Measurements from ENCODE around the gene PAQR5.
"Not testable (repeated sequence)": the region's sequence is repeated elsewhere in the genome, so short reads cannot be mapped to it uniquely, and the experiment has no call there.

PAQR5 gene

DNA sequence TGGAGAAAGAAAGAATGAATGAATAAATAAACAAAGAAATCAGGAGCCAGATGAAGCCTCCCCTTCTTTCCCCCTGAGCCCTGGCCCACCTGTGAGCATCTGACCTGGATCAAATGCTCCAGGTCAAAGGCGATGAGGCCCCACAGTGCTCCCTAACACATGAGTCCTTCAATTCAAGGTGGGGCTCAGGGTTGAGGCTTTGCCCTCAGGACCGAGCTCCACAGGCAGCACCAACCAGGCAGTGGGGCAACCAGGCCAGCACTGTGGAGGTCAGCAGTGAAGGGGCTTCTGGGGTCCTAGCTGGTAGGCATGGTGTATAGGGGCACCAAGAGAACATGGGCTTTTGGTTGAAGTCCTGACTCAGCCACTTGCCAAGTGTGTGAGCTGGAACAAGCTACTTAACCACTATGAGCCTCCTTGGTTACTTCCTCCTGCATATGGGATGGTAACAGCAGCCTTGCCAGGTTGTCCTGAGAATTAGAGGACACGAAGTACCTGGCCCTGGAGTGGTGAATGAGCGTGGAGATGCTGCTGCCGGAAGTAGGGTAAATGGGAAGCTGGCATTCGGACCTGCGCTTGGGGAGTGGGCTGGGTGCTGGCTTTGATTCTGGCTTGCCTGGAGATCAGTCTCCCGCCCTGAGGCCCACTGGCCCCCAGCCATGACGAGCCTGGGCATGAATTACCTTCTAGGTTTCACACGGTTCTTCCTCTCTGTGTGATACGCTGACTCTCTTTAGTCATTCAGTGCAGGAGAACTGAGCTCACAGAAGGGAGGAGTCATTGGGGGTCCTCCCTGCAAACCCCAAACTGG, 10.0 kb upstream of the PAQR5 start:
- Mint-ChIP-seq H3K9me3 (no peaks in the 10 kb centered on the region), H3K27me3 (no peaks in the 10 kb centered on the region), H3K4me1 (no peaks in the 10 kb centered on the region), H3K4me3 (no peak overlapping the region), H3K27ac (no peak overlapping the region), H3K36me3 (no peaks in the 10 kb centered on the region)
- ATAC-seq (replicated peaks) (no peak), DNase-seq (no peak)

DNA sequence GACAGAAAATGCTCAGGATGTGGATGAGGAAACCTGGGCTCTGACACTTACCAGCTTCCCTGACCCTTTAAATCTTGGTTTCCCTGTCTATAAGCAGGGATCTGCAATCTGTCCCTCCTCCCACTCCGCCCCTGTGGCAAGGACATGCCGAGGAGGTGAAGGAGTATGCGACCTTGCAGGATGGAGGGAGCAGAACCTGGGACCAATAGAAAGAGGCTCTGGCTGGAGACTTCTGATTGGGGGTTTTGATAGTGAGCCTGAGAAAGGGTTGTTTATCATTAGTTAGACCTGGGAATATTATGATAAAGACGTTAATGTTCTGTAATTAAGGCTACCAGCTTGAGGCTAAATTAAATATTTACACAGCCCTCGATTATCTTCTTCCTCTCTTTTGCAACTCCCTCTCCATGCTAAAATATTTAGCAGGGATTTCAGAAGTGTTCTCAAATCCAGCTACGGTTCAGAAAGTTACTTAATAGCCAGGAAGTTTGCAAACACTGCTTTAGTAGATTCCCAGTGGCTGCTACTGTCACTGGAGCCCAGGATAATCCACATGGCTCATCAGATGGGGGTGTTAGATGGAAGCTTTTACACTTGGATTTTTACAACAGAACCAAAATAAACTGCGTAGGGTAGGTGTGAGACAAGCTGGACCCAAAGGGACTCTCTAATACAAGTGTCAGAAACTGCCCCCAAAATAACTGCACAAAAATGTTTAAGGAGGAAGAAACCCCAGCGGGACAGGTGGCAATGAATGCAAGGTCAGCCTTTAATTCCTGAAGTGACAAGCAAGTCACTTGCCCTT, 9.2 kb upstream of the PAQR5 start:
- H3K36me3 Mint-ChIP-seq = no peaks in the 10 kb centered on the region
- H3K27me3 Mint-ChIP-seq = peaks cover 0 to 6% of the 10 kb centered on the region in 2 donors
- H3K27ac Mint-ChIP-seq = no peak overlapping the region
- H3K4me1 Mint-ChIP-seq = no peaks in the 10 kb centered on the region
- no peak overlapping the region for H3K4me3 Mint-ChIP-seq
- ATAC-seq (replicated peaks) (no peak), DNase-seq (no peak)
- H3K9me3 Mint-ChIP-seq = no peaks in the 10 kb centered on the region

DNA sequence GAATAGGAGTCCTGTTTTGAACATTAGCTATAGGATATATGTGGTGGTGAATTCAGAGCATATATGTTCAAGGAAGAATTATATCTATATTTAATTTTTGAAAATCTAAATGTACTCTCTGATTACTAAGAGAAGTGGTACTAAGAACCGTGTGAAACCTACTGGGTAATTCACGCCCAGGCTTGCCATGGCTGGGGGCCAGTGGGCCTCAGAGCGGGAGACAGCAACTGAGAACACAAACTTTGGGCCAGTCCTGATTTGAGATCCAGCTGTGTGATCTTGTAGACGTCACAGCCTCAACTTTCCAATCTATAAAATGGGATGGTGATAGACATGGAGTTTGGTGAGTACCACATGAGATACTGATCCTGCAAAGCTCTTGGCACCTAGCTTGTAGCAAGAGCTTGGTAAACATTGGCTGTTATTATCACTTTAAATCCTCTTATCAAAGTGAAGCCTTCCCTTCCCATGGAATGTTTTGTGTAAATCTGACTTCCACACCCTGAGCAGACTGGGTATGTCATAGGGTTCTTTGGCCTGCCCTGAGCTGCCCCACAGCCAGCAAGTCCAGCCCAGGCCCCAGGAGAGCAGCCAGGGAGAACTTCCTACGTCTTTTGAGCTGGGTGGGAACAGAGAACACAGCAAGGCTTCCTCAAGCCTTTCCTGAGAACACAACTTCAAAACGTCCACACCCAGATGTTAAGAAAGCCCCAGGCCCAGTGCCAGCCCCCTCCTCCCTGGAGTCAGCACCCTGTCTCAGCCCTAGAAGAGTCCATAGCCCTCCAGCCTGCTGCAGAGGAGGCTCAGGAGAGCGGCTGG, 8.2 kb upstream of the PAQR5 start:
- Mint-ChIP-seq H3K4me1 (no peaks in the 10 kb centered on the region), H3K27me3 (peaks cover 6 to 13% of the 10 kb centered on the region in 2 donors), H3K36me3 (no peaks in the 10 kb centered on the region), H3K4me3 (no peak overlapping the region), H3K9me3 (peaks cover 0 to 1% of the 10 kb centered on the region in 2 donors), H3K27ac (no peak overlapping the region)
- ATAC-seq (replicated peaks) (no peak), DNase-seq (no peak)

DNA sequence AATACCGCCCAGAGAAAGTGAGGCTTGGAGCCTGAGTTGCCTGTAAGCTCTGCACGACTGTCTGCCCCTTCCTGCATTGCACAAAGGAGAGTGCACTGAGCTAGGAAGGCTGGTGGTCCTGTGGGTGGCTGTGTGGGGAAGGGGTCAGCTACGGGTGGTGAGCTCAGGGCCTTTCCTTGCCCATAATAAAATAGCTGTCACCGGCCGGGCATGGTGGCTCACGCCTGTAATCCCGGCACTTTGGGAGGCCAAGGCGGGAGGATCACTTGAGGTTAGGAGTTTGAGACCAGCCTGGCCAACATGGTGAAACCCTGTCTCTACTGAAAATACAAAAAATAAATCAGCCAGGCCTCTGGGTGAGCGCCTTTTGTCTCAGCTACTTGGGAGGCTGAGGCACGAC, 7.1 kb upstream of the PAQR5 start:
- not testable (repeated sequence) for H3K27ac Mint-ChIP-seq; H3K4me3 Mint-ChIP-seq; H3K4me1 Mint-ChIP-seq; ATAC-seq (replicated peaks); H3K9me3 Mint-ChIP-seq; H3K36me3 Mint-ChIP-seq; DNase-seq
- peaks cover 14 to 17% of the 10 kb centered on the region in 2 donors for H3K27me3 Mint-ChIP-seq

DNA sequence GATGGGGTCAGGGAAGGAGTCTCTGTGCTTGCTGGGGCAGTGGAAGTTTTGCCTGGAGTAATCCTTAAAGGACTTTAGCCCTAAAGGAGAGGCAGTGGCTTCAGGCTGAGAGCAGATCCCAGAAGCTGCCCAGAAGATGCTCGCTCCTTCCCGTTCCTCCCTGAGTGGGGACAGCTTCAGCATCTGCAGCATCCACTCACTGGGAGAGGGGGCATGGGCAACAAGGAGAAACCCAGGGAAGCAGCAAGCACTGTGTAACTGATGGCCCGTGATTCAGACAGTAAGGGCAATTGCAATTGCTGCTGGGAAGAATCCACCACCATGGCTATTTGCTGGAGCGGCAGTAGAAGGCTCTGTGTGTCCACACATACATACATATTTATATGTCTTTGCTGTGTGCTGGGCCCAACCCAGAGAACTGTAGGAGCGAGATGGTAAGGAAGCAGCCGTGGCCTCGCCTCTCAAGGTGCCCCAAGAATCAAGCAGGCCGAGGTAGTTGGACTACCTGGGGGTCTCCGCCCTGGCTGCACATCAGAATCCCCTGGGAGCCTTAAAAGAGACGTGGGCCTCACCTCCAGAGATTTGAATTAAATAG, 5.8 kb upstream of the PAQR5 start:
- DNase-seq = no peak
- no peak overlapping the region for H3K4me3 Mint-ChIP-seq
- no peak for ATAC-seq (replicated peaks)
- H3K4me1 Mint-ChIP-seq = no peaks in the 10 kb centered on the region
- no peaks in the 10 kb centered on the region for H3K36me3 Mint-ChIP-seq
- no peak overlapping the region for H3K27ac Mint-ChIP-seq
- H3K9me3 Mint-ChIP-seq = peaks cover 0 to 1% of the 10 kb centered on the region in 2 donors
- H3K27me3 Mint-ChIP-seq = peaks cover 26 to 29% of the 10 kb centered on the region in 2 donors

DNA sequence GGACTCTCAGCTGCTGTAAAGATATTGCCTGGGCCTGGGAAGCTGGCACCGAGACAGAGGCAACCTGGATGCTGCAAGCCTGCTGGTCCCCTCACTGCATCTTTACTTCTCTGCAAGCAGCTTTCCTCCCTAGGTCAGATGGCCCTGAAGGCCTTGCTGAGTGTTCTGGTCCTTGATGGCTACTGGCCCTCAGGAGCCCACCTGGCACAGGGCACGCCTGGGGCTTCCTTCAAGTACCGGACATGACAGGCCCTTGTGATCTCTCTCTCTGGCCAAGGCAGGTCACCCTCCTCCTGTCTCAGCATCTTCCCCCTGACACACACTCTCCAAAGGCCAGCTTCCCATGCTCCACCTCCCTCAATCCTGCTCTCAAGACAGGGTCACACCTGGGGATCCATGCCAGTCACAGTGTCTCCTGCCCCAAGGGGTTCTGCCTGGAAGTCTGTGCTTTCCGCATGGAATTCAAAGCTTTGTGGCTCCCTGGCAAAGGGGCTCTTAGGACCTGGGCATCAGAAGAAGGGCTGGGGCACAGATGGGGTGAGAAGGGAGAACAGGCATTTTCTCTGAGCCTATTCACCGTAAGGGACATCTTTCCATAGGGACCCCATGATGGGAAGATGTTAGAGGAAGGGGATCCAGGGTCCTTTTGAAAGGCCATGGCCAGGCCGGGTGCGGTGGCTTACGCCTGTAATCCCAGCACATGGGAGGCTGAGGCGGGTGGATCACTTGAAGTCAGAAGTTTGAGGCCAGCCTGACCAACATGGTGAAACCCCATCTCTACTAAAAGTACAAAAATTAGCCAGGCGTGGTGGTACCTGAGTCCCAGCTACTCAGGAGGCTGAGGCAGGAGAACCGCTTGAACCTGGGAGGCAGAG, 4.7 kb upstream of the PAQR5 start:
- peaks cover 0 to 1% of the 10 kb centered on the region in 2 donors for H3K4me1 Mint-ChIP-seq
- no peak overlapping the region for H3K27ac Mint-ChIP-seq
- no peak for ATAC-seq (replicated peaks)
- peaks cover 0 to 1% of the 10 kb centered on the region in 2 donors for H3K9me3 Mint-ChIP-seq
- H3K27me3 Mint-ChIP-seq = peaks cover 26 to 39% of the 10 kb centered on the region in 2 donors
- H3K36me3 Mint-ChIP-seq = no peaks in the 10 kb centered on the region
- no peak for DNase-seq
- no peak overlapping the region for H3K4me3 Mint-ChIP-seq

DNA sequence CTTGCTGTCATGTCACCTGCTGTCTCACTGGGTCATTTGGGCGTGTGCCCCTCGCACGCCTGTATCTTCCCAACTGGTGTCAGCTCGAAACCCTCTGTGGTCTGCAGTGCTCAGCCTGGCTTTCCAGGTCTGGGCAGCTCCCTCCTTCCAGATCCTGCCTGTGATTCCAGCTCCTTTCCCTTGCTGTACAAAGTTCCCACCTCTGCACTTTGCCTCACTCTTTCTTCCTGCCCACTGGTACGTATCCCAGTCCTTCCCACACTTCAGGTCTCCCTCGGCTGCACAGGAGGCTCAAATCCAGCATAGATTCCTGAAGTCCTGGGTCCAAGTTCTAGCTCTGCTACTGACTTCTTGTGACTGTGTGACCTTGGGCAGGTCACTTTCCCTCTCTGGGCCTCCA, 2.1 kb upstream of the PAQR5 start:
- H3K27me3 Mint-ChIP-seq = peaks cover 46 to 62% of the 10 kb centered on the region in 2 donors

DNA sequence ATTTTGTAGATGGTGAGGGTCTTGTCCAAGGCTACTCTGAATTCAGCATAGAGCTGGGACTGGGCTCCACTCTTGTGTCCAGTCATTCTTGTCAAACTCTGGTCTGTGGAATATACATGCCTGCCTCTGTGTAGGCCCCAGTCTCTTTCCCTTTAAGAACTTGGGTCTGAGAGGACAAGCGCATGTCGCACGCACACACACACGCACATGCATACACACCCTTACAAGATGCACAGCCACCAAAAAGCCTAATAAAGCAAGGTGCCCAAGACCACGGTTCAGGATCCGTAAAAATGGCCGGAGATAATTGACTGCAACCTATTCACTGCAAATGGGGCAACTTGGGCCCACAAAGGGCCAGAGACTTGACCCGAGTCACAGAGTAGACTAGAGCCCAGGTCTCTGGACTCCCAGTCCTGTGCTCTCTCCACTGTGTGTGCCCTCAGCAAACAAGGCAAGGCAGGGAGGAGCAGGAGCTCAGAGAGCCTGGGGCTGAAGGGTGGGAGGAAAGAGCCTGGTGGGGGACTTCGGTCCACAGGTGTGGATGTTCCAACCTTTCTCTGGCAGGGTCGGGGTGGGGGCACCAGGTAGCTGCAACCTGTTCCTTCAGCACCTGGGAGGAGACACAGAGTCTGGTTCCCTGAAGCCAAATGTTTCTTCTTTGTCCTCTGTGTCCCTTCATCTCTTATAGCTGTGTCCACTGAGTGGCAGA, 914 bp upstream of the PAQR5 start:
- peaks cover 0 to 1% of the 10 kb centered on the region in 2 donors for H3K9me3 Mint-ChIP-seq
- no peak for DNase-seq
- no peak for ATAC-seq (replicated peaks)
- peaks cover 4 to 6% of the 10 kb centered on the region in 2 donors for H3K4me1 Mint-ChIP-seq
- no peak overlapping the region for H3K27ac Mint-ChIP-seq
- H3K27me3 Mint-ChIP-seq = peaks cover 56 to 72% of the 10 kb centered on the region in 2 donors
- no peaks in the 10 kb centered on the region for H3K36me3 Mint-ChIP-seq
- peak overlapping the region in 1 of 2 donors; percentile 75 for H3K4me3 Mint-ChIP-seq

More for the DNA sequence above, 2.1 kb upstream of the PAQR5 start:
- H3K4me1 Mint-ChIP-seq = peaks cover 4 to 6% of the 10 kb centered on the region in 2 donors
- DNase-seq = no peak
- H3K4me3 Mint-ChIP-seq = no peak overlapping the region
- H3K27ac Mint-ChIP-seq = no peak overlapping the region
- no peak for ATAC-seq (replicated peaks)
- no peaks in the 10 kb centered on the region for H3K36me3 Mint-ChIP-seq
- peaks cover 0 to 1% of the 10 kb centered on the region in 2 donors for H3K9me3 Mint-ChIP-seq

DNA sequence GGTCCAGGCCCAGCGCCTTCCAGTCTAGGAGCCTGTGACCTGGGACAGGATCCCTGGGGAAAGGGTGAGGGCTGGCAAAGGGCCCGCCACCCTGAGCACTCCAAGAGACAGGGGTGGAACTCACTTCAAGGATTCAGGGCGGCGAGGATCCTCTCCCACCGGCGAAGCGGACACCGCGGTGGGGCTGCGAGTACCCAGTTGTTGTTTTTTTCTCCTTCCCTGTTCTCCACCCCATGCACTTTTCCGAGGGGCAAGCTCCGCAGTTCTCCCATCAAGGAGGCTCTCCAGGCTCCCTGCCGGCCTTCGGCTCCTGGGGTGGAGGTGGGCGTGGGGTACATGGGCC, 387 bp upstream of the PAQR5 start:
- peaks cover 0 to 1% of the 10 kb centered on the region in 2 donors for H3K9me3 Mint-ChIP-seq
- H3K36me3 Mint-ChIP-seq = no peaks in the 10 kb centered on the region
- DNase-seq (no peak), ATAC-seq (replicated peaks) (no peak)
- H3K4me1 Mint-ChIP-seq = peaks cover 4 to 6% of the 10 kb centered on the region in 2 donors
- peaks cover 60 to 77% of the 10 kb centered on the region in 2 donors for H3K27me3 Mint-ChIP-seq
- no peak overlapping the region for H3K27ac Mint-ChIP-seq
- peak overlapping the region; percentile 75 for H3K4me3 Mint-ChIP-seq

DNA sequence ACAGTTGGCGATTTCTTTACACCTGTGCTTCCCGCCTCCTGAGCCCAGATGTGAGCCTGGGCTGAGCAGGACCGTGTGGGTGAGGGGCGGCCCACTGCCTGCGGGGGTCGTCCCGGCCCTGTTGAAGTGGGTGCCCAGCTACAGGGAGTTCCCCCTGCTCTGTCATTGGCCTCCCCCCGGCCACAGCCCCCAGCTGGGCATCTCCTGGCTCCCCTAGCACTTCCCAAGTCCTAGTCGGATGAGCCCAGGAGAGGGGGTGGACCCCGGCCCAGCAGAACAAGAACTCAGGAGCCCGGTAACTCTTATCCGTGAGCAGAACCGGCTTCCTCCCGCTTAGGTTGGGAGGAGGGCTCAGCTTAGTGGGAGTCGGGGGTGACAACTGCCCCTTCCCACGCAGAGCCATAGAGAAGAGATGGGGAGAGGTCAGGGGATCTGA, 757 bp downstream of the PAQR5 start:
- H3K36me3 Mint-ChIP-seq = no peaks in the 10 kb centered on the region
- peaks cover 0 to 1% of the 10 kb centered on the region in 2 donors for H3K9me3 Mint-ChIP-seq
- ATAC-seq (replicated peaks) (peak in 1 of 2 donors; percentile 6), DNase-seq (no peak)
- peaks cover 63 to 75% of the 10 kb centered on the region in 2 donors for H3K27me3 Mint-ChIP-seq
- peak overlapping the region; percentile 48 to 61 for H3K4me3 Mint-ChIP-seq
- H3K27ac Mint-ChIP-seq = peak overlapping the region; percentile 6
- H3K4me1 Mint-ChIP-seq = peaks cover 4 to 6% of the 10 kb centered on the region in 2 donors

DNA sequence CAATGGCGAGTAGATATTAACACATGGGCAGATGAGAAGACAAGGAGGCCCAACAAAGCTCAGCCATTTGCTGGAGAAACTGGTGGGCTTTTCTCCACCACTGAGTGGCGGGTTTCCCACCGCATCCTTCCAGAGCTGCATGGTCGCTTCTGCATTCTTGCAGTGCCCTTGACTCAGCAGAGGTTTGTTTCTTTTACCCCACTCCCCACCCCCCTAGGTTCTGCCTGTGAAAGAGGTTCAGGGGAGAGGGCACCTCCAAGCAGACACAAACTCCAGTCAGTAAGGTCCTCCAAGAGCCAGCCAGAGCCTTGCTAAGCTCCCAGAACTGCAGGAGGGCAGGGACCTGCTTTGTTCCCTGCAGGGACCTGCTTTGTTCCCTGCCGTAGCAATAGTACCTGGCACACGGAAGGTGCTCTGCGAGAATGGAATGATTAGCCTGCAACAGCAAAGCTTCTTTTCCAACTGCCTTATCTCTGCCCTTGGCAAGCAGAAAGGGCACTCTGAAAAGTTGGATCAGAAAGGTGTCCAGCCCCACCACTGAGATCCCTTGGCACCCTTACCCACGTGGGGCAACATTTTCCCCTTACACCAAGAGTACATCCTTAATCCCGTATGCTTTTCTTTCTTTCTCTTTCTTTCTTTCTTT, 1.4 kb downstream of the PAQR5 start:
- no peaks in the 10 kb centered on the region for H3K9me3 Mint-ChIP-seq
- H3K36me3 Mint-ChIP-seq = no peaks in the 10 kb centered on the region
- H3K27ac Mint-ChIP-seq = no peak overlapping the region
- H3K4me3 Mint-ChIP-seq = no peak overlapping the region
- ATAC-seq (replicated peaks) (no peak), DNase-seq (no peak)
- H3K27me3 Mint-ChIP-seq = peaks cover 59 to 69% of the 10 kb centered on the region in 2 donors
- peaks cover 4 to 6% of the 10 kb centered on the region in 2 donors for H3K4me1 Mint-ChIP-seq

DNA sequence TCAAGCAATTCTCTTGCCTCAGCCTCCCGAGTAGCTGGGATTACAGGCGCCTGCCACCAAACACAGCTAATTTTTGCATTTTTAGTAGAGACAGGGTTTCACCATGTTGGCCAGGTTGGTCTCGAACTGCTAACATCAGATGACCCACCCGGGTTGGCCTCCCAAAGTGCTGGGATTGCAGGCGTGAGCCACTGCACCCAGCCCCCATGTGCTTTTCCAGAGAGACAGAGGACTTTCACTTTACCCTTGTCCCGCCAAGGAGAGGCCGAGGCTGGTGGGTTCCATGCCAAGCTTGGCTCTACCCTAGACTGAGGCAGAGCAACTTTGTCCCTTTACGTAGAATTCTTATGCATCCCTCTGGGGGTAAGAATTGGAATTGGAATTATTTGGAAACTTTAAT, 2.4 kb downstream of the PAQR5 start:
- DNase-seq; H3K27ac Mint-ChIP-seq; H3K36me3 Mint-ChIP-seq; ATAC-seq (replicated peaks); H3K4me3 Mint-ChIP-seq; H3K9me3 Mint-ChIP-seq; H3K4me1 Mint-ChIP-seq: not testable (repeated sequence)
- H3K27me3 Mint-ChIP-seq = peaks cover 53 to 67% of the 10 kb centered on the region in 2 donors

Data from stimulated activated naive B cell treated with anti-CD40 and anti-IgM and Interleukin-4, amounts not matched to agents 10 μg/mL and 1 μg/mL and 100 μg/mL, for 72 hours (primary cell).